CD4-positive, alpha-beta T cell treated with Interleukin-21 for 1 hour (primary cell): Measurements from ENCODE around the gene MAP2K6.

ENCODE experiments used
- DNase-seq: peaks from one replicate; pipeline ENCODE4 v3.0.0-alpha.2; 2020

MAP2K6 gene

DNA sequence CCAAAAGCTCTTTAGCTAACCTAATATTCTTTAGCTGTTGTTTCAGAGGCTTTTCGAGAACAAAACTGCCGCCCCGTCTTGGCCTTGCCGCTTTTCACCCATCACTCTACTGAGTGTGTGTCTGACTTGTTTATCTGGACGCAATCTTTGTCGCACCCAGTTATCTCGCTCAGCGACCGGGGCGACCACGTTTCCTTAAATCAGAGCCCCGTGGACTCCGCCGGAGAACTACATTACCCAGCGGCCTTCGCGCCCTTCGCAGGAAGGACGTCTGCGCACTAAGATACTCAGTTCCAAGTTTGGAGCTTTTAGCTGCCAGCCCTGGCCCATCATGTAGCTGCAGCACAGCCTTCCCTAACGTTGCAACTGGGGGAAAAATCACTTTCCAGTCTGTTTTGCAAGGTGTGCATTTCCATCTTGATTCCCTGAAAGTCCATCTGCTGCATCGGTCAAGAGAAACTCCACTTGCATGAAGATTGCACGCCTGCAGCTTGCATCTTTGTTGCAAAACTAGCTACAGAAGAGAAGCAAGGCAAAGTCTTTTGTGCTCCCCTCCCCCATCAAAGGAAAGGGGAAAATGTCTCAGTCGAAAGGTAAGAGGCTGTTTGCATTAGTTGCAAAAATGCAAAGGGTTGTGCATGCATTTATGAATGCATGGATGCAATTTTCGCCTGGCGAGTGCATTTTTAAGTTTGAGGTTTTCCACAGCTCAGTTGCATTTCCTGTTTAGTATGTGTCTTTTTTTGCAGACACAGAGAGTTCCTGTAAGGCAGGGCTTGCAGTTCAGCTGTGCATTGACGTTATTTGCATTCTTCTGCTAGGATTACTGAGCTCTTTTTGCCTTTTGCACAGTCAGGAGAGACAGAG lies at the start of gene MAP2K6:
Gene MAP2K6, plus strand, starts transcription at position 290 of the 867 bp plus-strand sequence. Its CDS starts 288 bp downstream, at position 578.
- DNase-seq: peak; percentile 85

DNA sequence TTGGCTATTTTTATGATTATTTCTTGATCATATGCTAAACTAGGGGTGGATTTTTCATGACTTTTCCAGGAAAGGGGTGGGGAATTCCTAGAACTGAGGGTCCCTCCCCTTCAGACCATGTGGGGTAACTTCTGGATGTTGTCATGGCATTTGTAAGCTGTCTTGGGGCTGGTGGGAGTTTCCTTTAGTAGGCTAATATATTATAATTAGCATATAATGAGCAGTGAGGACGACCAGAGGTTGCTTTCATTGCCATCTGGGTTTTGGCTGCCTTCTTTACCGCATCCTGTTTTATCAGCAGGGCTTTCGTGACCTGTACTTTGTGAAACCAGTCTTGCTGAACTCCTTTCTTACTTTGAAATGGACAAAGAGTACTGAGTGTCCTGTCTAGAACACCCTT lies 47.2 kb upstream of the MAP2K6 start:
- DNase-seq: no peak

DNA sequence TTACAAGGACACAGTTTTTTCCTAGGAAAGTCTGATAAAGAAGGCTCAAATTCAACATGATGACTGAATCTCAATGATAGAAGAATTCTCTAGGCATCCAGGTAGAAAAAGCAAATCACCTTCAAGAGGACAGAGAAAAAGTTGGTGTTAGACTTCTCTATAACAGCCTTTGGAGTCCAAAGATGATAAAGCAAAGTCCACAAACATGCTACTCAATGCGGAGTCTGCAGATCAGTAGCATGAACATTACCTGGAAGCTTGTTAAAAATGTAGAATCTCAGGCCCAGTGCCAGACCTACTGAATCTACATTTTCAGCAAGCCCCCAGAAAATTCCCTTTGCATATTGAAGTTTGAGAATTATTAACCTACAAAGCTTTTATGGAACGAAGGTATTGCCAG lies 41.4 kb upstream of the MAP2K6 start:
- DNase-seq: no peak

DNA sequence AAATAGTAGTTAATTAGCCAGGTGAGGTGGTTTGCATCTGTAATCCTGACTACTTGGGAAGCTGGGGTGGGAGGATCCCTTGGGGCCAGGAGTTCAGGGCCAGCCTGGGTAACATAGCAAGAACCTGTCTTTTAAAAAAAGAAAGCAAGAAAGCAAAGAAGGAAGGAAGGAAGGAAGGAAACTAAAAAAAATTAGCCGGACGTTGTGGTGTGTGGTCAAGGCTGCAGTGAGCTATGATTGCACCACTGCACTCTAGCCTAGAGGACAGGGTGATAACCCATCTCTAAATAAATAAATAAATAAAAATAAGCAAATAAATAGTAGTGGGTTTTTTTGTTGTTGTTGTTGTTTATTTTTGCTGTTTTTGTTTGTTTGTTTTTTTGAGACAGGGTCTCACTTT lies 39.3 kb upstream of the MAP2K6 start:
- no peak for DNase-seq

DNA sequence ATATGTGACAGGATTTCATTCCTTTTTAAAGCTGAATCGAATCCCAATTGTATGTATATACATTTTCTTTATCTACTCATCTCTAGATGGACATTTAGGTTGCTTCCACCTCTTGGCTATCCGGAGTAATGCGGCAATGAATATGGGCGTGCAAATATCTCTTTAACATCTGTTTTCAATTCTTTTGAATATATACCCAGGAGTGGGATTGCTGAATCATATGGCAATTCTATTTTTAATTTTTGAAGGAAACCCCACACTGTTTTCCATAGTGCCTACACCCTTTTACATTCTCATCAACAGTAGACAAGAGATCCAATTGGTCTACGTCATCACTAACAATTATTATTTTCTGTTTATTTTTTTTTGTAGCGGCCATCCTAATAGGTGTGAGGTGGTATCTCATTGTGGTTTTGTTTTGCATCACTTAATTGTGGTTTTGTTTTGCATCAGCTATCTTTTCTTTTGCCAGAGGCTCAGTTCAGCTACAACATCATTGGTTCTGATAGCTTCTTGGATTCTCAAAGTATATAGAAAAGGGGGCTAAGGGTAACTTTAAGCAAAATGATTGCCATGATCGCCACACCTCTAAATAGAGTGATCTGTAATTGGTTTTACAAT lies 25.6 kb upstream of the MAP2K6 start:
- no peak for DNase-seq

DNA sequence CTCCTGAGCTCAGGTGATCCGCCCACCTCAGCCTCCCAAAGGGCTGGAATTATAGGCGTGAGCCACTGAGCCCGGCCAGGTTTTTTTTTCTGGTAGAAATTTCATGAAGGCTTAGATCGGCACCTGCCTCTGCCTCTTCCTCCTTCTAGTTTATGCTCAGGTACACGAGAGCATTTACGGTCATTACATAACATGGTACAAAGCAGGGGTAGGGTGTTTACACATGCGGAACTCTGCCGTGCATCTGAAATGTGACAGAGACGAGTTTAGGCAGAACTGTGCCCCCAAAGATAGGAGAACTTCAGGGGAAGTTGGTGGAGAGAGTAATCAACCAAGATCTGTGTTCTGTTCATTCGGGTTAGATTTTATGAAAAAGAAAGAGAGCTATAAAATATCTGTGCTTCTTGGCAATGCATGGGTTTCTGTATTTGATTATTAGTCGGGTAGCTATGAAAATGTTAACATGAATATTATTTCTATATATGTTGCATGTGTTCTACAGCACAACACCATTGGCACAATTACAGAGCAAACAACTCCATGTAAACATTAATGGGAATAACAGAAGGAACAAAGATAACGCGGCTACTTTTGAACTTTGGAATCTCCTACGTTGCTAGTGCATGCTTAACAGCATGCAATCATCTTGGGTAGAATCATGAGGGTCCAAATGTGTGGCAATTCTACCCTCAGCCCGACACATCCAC lies 23.5 kb upstream of the MAP2K6 start:
- DNase-seq: no peak

DNA sequence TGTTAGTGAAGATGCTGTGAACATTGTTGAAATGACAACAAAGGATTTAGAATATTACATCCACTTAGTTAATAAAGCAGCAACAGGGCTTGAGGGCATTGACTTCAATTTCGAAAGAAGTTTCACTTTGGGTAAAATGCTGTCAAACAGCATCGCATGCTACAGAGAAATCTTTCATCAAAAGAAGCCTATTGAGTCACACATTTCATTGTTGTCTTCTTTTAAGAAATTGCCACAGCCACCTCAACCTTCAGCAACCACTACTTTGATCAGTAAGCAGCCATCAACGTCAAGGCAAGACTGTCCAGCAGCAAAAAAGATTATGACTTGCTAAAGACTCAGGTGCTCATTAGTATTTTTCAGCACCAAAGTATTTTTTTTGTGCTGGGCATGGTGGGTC lies 13.2 kb upstream of the MAP2K6 start:
- no peak for DNase-seq

DNA sequence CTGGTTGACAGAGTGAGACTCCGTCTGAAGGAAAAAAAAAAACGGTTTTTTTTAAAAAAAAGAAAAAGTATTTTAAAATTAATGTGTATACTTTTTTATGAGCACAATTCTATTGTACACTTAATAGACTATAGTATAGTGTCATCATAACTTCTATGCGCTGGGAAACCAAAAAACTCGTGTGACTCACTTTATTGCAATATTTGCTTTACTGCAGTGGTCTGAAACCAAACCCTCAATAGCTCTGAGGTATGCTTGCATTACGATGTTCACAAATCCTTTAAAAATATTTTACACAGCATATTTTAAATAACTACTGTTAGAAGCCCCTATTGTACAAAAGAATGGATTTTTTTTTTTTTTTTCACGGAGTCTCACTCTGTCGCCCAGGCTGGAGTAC lies 12.4 kb upstream of the MAP2K6 start:
- DNase-seq: no peak

DNA sequence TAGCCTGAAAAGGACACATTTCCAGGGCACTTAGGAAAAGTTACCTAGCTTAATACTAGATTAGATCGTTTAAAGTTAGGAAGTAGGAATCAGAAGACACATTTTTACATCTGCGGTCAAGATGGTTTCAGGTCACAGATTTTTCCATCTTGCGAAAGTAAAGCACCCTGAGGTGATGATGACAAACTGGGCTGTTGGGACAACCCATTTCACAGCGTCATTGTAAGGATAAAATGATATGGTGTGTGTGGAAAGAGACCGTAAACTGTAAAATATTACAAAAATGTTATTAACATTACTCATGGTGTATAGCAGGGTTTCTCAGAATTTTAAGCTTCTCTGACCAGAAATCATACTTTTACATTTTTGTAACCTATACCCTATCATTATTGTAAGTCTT lies 10.1 kb upstream of the MAP2K6 start:
- no peak for DNase-seq

DNA sequence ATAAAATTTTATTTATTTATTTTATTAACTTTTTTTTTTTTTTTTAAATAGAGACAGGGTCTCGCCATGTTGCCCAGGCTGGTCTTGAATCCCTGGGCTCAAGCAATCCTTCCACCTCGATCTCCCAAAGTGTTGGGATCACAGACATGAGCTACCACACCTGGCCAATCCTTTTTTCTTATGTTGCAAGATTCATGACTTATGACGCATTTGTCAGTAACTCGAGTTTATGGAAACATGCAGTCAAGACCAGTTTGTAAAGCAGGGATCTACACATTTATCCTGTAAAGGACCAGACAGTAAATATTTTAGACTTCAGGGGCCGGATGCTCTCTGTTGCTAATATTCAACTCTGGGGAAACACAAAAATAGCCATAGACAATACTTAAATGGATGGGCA lies 9.4 kb upstream of the MAP2K6 start:
- DNase-seq: no peak

DNA sequence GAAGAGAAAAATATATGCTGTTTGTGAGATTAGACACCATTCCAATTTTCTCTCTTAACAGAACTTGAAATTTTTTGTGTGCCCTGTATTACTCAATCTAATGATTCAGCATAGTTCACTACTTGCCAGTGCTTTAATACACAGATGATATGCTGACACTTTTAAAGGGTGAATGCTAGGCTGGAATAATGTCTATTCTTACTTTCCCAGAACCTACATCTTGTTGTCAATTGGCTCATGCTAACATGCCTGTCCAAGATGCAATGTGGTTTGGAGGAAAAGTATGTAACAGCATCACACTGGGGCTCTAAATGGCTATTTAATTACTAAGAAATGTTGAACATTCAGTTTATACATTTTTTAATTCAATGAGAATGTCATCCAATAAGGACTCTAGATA lies 7.6 kb upstream of the MAP2K6 start:
- no peak for DNase-seq

DNA sequence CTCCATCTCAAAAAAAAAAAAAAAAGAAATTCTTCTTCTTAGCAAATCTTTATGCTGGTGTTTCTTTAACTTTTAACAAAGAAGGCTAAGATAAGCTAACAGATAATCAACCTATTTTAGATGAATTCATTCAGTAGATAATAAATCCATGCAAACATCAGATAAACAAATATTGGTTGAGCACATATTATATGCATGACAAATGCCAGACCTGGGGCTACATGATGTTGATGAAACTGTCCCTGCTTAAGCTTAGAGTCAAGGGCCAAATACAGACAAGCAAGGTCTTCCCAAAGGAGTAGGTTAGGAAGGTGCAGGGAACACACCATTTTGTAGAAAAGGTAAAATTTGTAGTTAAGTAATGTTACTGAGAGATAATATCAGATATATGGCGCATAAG lies 6.7 kb upstream of the MAP2K6 start:
- DNase-seq: no peak

DNA sequence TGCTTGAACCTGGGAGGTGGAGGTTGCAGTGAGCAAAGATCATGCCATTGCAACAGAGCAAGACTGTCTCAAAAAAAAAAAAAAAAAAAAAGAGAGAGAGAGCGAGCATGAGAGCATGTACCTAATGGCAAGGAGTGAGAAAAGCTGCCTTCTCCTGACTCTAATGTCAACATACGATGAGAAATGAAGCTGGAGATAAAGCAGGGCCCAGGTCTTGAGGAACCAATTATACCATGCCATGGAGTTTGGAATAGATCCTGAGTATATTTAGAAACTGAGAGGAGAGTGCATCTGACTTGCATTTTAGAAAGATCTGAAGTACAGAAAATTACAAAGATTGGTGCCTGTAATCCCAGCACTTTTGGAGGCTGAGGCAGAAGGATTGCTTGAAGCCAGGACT lies 3.8 kb upstream of the MAP2K6 start:
- no peak for DNase-seq

DNA sequence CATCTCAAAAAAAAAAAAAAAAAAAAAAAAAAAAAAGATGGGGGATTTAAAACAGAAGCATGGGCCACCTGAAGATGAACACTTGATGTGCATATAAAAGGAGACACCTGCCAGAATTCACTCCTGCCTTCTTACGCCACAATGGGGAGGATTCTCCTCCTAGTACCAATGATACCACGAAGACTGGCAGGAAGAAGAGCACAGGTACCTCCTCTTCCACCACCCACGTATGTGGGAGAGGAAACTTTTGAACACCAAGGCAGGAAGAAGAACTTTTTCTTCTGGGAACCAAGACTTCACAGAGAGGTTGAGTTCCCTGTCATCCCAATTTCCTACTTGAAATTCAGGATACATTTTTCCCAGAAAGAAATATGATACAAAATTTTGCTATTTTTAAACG lies 2.7 kb upstream of the MAP2K6 start:
- no peak for DNase-seq

DNA sequence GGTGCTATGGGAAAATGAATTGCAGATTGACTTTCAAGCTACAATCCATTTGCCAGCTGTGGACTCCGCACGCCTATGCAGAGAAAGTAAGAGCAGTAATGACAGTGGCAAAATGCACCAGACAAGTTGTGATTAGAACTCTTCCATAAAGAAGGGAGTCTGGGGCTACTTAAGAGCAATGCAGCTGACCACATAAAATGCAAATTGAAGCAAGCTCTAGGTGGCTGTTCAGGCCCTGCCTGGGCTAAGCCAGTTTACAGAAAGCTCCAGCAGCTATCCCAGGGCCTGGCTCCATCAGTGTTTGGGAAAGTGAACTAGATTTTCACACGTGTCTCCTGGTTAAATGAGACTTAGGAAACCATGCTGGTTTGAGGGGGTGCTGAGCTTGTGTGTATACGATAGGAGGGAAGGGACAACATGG lies 2.2 kb upstream of the MAP2K6 start:
- DNase-seq: no peak

DNA sequence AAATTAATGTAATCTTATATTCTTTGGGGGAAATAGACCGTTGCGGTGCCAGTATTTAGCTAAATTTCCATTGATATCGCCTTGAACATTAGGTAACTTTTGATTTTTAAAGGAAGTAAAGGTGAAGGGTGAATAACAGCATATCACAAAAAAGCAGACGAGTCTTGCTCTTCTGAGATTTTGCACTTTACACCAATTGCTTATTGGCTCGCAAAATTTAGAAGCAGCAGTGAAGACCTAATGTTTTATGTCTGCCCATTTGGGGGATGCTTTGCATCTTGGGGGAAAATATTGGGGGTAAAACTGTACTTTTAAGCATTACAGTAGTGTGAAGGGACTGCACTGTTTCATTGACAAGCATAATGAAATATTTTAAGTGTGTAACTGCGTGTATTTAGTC lies 934 bp downstream of the MAP2K6 start:
- DNase-seq: no peak

DNA sequence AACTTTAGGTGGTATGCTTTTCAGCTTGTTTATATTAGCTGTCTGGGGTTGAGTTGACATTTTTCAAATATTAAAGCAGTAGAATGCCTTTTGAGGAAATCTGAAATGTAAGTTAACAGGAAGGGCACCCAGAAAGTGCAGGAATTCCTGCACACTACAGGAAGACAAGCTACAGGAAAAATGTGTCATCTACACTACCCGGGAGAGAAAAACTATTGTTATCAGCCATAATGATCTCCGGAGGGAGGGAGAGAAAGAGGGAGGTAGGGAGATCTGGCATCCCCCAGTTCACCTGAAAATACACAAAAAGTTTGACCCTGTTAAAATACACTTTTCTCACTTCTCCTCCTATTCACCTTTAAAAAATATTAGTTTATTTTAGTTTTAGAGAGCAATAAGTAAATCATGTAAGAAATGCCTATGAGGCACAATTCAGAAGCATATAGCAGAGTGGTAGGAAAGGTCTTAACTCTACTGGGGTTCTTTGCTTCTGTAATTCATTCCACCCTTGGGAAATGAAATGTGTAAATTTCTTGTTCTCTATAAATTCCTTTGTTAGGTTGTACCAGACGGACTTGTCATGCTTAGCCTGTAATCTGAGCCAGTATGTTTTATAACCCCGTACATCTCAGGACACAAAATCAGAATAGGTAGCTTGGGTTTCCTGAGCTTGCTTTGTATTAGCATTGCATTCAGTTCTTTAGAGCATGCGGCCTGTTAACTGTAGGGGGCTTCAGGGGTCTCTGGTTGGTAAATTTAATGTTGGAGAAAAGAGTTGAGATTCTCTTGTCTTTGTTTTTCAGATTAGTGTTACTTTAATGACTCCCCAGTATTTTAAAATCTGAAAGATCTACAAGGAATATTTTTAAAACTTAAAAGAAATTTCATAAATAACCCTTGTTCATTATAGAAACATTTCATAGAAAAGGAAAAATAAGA lies 3.3 kb downstream of the MAP2K6 start:
- no peak for DNase-seq

DNA sequence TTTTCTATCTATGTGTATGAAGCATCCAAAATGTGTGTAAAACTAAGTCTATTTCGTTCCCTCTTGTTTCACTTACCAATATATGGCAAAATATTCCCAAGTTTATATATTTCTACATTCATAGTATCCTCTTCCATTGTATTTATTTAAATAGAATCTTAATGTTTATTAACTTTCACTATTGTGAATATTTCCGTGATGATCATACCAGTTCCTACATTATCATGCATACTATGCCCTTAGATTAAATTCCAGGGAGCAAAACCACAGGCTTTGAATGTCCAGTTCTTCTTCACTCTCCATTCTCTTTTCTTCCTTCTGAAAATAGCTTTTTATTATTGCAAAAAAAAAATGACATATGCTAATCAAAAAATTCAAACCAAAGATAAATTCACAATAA lies 4.0 kb downstream of the MAP2K6 start:
- no peak for DNase-seq

DNA sequence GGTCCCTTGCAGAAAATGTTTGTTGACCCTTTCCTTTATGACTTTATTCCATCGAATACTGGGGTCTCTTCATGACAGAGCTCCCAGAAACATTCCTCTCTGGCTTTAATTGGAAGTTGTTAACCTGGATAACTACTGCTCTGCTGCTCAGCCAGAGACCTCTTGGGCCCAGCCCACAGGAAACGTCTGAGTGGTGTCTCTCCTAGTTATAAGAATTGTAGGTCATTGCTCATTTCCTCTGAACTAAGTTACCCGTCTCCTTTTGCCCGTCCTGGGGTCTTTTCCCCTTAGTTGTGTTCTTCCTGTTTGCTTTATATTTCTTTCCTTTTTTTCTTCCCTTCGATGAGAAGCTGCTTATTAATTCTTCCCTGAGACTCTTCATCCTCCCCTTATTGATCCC lies 9.0 kb downstream of the MAP2K6 start:
- DNase-seq: no peak

DNA sequence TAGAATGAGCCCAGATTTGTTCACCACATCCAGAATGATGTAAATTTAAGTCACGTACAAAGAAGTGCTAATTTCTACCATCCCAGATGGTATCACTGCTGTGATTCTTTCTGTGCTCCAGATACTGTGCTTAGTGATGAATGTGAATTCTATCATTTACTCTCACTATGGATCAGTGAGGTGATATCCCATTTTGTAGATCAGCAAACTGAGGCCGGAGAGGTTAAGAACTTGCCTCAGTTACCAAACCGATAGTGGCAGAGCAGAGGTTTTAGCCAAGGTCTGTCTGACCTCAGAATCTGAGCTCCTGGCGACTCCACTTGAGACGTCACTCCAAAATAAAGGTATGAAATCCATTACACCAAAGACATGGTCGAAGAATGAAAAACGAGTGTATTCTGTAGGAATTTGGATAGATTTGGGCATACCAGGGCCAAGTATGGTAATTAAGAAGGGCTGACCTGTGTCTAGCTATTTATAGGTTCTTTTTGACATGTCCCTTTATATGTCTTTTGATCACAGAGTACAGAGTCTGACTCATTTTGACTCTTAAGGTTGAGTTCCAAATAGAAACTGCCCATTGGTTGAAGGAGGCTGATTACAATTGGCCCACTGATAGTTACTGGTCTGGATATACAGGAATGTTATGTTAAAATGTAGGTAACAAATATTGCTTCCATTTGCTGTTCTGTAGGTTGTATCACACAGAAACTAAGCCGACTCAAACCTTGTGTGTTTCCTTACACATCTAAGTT lies 10.0 kb downstream of the MAP2K6 start:
- DNase-seq: no peak

DNA sequence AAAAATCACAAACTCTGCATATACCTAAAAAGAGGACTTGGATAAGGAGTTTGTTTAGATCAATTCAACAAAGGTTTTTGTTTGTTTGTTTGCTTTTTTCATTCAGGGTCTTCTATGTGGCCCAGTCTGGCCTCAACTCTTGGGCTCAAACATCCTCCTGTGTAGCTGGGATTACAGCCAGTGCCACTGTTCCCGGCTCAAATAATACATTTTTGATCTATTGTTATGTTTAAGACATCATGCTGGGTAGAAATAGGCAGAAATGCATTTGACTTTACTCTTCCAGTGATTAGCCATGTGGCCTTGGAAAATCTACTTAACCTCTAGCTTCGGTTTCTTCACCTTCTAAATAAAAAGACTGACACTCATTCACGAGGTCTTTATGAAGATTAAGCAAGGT lies 11.5 kb downstream of the MAP2K6 start:
- DNase-seq: no peak
